HCT116 (cell line): ENCODE measurements around the gene MAEA. TPM values are rescaled to one million over a fixed set of nuclear protein-coding genes. Genes with fewer than 3 reads are reported as not detected.

Experiments
- ATAC-seq: fragments of 200-7000 bp; cut with Tn5 transposase; 2 replicates; pipeline ENCODE4 v1.9.1; 2020; ENCODE audit warnings: mild to moderate bottlenecking, moderate library complexity
- BruUV-seq: library from RNA; stranded (reverse); fragments of 400-500 nt; replicated peaks from 2 replicates; lab custom pipeline; 2021; lab: Mats Ljungman, UMichigan
- CTCF ChIA-PET: fragments of 300-600 bp; sonication (Branson Sonifier 250); formaldehyde crosslinking; loops from one replicate; lab custom pipeline; 2021; ENCODE audit warnings: antibody characterized with exemption; lab: Charles Lee
- POLR2A ChIA-PET: fragments of 300-600, 350-600 bp; sonication (Branson Sonifier 250); formaldehyde crosslinking; loops from one replicate; lab custom pipeline; 2021; ENCODE audit warnings: antibody characterized with exemption; lab: Charles Lee
- RAD21 ChIA-PET, 2 experiments: fragments of 300-600 bp; sonication (Branson Sonifier 250); formaldehyde crosslinking; loops; one replicate each; lab custom pipeline; 2023; ENCODE audit warnings: low total read pairs in 2 of 2; ENCODE audit not compliant: uncharacterized antibody in 2 of 2, unreplicated experiment in 2 of 2, low non-redundant PET in 1 of 2; lab: Charles Lee
- DNase-seq: peaks from one replicate; pipeline ENCODE4 v3.0.0-alpha.2; 2010; ENCODE audit warnings: low read depth, low spot score
- H2AFZ ChIP-seq: fragments of 200-600 bp; shearing (Covaris generic), sonication (generic); 2 replicates; pipeline ENCODE4 v1.6.1; 2017; ENCODE audit warnings: low read depth, mixed run types, mixed read lengths, antibody characterized with exemption, low read length; ENCODE audit not compliant: poor library complexity, severe bottlenecking
- H3K27ac ChIP-seq: 2 replicates; pipeline ENCODE4 v1.5.1; 2012; ENCODE audit warnings: low read depth, low read length
- H3K27me3 ChIP-seq: fragments of 200-600 bp; sonication (generic); 2 replicates; pipeline ENCODE4 v1.6.1; 2016; ENCODE audit warnings: mixed run types, low read length, mixed read lengths; ENCODE audit not compliant: insufficient read depth
- H3K36me3 ChIP-seq, 2 experiments: fragments of 200-500 bp in 1 of 2; fragments of 200-600 bp in 1 of 2; sonication (Bioruptor generic) in 1 of 2; sonication (generic) in 1 of 2; 2 replicates each; pipeline versions ENCODE4 v1.5.1 to v1.6.1; 2014 to 2016; ENCODE audit warnings: low read length in 2 of 2, inconsistent platforms in 1 of 2, mixed read lengths in 1 of 2, mixed run types in 1 of 2; ENCODE audit not compliant: insufficient read depth in 2 of 2, control insufficient read depth in 1 of 2
- H3K4me1 ChIP-seq, 2 experiments: fragments of 200-600 bp in 1 of 2; sonication (generic) in 1 of 2; 2 replicates each; pipeline versions ENCODE4 v1.5.1 to v1.6.1; 2012 to 2017; ENCODE audit warnings: low read length in 2 of 2, inconsistent platforms in 1 of 2, mild to moderate bottlenecking in 1 of 2, mixed read lengths in 1 of 2, mixed run types in 1 of 2, moderate library complexity in 1 of 2; ENCODE audit not compliant: insufficient read depth in 2 of 2, control insufficient read depth in 1 of 2
- H3K4me2 ChIP-seq: fragments of 200-600 bp; sonication (generic); 2 replicates; pipeline ENCODE4 v1.6.1; 2017; ENCODE audit warnings: mixed run types, low read length, mixed read lengths
- H3K4me3 ChIP-seq, 2 experiments: fragments of 200-600 bp in 1 of 2; sonication (generic) in 1 of 2; replicated peaks in 1 of 2; 2 replicates each; pipeline ENCODE4 v1.5.1; 2011 to 2016; ENCODE audit warnings: low read length in 2 of 2, control low read depth in 1 of 2, low read depth in 1 of 2, mild to moderate bottlenecking in 1 of 2, mixed read lengths in 1 of 2, mixed run types in 1 of 2
- H3K79me2 ChIP-seq: fragments of 200-600 bp; sonication (generic); 2 replicates; pipeline ENCODE4 v1.6.1; 2017; ENCODE audit warnings: mild to moderate bottlenecking, mixed run types, low read length, moderate library complexity, mixed read lengths; ENCODE audit not compliant: insufficient read depth
- H3K9ac ChIP-seq: fragments of 200-600 bp; sonication (generic); 2 replicates; pipeline ENCODE4 v1.6.1; 2016; ENCODE audit warnings: low read length, mixed read lengths
- H3K9me2 ChIP-seq: fragments of 200-600 bp; sonication (generic), shearing (Covaris generic); 2 replicates; pipeline ENCODE4 v1.6.1; 2017; ENCODE audit warnings: mixed run types, mild to moderate bottlenecking, moderate library complexity; ENCODE audit not compliant: insufficient read depth
- H3K9me3 ChIP-seq, 2 experiments: fragments of 200-500 bp in 1 of 2; fragments of 200-600 bp in 1 of 2; sonication (Bioruptor generic) in 1 of 2; sonication (generic) in 1 of 2; 2 replicates each; pipeline ENCODE4 v1.6.1; 2014 to 2017; ENCODE audit warnings: low read length in 2 of 2, mixed read lengths in 2 of 2, inconsistent platforms in 1 of 2, low read depth in 1 of 2, mild to moderate bottlenecking in 1 of 2, mixed run types in 1 of 2, moderate library complexity in 1 of 2; ENCODE audit not compliant: control insufficient read depth in 1 of 2, insufficient read depth in 1 of 2
- H4K20me1 ChIP-seq: fragments of 200-600 bp; sonication (generic), shearing (Covaris generic); 2 replicates; pipeline ENCODE4 v1.6.1; 2017; ENCODE audit warnings: mixed run types, mild to moderate bottlenecking, moderate library complexity; ENCODE audit not compliant: insufficient read depth
- EGR1 ChIP-seq: IDR thresholded peaks from 2 replicates; pipeline ENCODE4 v1.6.1; 2012; ENCODE audit warnings: low read depth
- ELF1 ChIP-seq: IDR thresholded peaks from 2 replicates; pipeline ENCODE4 v1.6.1; 2012; ENCODE audit warnings: low read depth, borderline replicate concordance
- RAD21 ChIP-seq: IDR thresholded peaks from 2 replicates; pipeline ENCODE4 v1.6.1; 2012; ENCODE audit warnings: low read depth, mild to moderate bottlenecking
- intact Hi-C: fragments of 100-400 bp; cut with micrococcal nuclease; formaldehyde crosslinking; loops from 2 replicates; pipeline ENCODE4 v1.10.0; 2022
- total RNA-seq: library from RNA; stranded (reverse); gene quantifications from one replicate; pipeline ENCODE4 v1.2.1, GENCODE V29; 2021; ENCODE audit not compliant: unreplicated experiment
- TF ChIP-seq, protein P1 (sequence below), 3 experiments: fragments of 200-600 bp in 1 of 3; sonication (generic) in 1 of 3; IDR thresholded peaks in 2 of 3; conservative IDR thresholded peaks in 1 of 3; 2 replicates each; pipeline ENCODE4 v1.5.1; 2012 to 2017; ENCODE audit warnings: low read depth in 2 of 3, low read length in 2 of 3, antibody characterized with exemption in 1 of 3, borderline replicate concordance in 1 of 3, control low read depth in 1 of 3, mild to moderate bottlenecking in 1 of 3, mixed read lengths in 1 of 3, mixed run types in 1 of 3, moderate library complexity in 1 of 3; ENCODE audit not compliant: insufficient read depth in 1 of 3

MAEA gene
- total RNA-seq, 1 experiment from 2014 or later = 88.3 TPM

DNA sequence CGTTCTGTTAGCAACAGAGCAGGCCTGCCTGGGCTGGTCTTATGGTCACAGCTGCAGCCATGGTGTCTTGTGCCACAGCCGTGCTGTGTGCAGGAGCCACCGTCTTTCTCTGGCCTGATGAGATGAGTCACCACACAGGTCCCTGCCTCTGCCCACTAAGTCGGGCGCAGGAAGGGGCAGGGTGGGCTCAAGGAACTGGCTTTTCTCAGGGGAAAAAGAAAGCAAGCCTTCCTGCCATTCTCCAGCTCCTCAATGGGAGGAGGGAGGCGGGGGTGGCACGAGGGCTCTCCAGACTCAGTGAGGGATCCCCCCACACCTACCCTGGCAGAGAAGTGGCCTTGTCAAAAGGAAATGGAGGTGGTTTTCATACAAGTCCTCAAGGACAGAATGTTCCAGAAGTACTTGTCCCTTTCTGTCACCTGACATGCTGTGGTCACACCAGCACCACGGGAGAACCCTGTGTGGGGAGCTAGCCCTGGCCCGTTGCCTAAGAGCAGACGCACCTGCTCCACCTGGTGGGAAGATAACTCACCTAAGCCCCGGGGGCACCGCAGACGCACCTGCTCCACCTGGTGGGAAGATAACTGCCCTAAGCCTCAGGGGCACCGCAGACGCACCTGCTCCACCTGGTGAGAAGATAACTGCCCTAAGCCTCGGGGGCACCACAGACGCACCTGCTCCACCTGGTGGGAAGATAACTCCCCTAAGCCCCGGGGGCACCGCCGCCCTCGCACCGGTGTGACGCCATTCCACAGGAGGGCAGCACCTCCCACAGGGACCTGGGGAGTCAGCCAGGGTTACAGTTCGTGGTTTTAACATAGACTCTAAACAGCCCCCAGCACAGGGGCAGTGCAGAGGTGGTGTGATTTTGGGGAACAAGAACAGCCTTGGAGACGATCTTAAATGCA lies 75.8 kb downstream of the MAEA start:
- no TSS peak for BruUV-seq
- no peak overlapping the region for H3K9ac ChIP-seq
- DNase-seq (no peak), ATAC-seq (peak; percentile 49; the same call in 1 of the 2 replicates)
- no peaks in the 10 kb centered on the region for H3K9me3 ChIP-seq
- intact Hi-C loops = no loop called here
- POLR2A ChIA-PET = no interaction called here
- H3K79me2 ChIP-seq = no peaks in the 10 kb centered on the region
- RAD21 ChIA-PET = no interaction called here
- no peaks in the 10 kb centered on the region for H3K27me3 ChIP-seq
- H3K36me3 ChIP-seq = no peaks in the 10 kb centered on the region
- no peak overlapping the region for H3K27ac ChIP-seq
- no peaks in the 10 kb centered on the region for H3K9me2 ChIP-seq
- H4K20me1 ChIP-seq = no peaks in the 10 kb centered on the region
- peaks cover 0 to 2% of the 10 kb centered on the region in 2 experiments; a peak in 1 of 4 replicates for H3K4me1 ChIP-seq
- CTCF ChIA-PET = no interaction called here
- no peak overlapping the region for H3K4me2 ChIP-seq
- TF ChIP-seq ELF1 = no peak
- peak; percentile 44 for TF ChIP-seq RAD21
- no peak for TF ChIP-seq EGR1
- TF ChIP-seq, protein P1, sequence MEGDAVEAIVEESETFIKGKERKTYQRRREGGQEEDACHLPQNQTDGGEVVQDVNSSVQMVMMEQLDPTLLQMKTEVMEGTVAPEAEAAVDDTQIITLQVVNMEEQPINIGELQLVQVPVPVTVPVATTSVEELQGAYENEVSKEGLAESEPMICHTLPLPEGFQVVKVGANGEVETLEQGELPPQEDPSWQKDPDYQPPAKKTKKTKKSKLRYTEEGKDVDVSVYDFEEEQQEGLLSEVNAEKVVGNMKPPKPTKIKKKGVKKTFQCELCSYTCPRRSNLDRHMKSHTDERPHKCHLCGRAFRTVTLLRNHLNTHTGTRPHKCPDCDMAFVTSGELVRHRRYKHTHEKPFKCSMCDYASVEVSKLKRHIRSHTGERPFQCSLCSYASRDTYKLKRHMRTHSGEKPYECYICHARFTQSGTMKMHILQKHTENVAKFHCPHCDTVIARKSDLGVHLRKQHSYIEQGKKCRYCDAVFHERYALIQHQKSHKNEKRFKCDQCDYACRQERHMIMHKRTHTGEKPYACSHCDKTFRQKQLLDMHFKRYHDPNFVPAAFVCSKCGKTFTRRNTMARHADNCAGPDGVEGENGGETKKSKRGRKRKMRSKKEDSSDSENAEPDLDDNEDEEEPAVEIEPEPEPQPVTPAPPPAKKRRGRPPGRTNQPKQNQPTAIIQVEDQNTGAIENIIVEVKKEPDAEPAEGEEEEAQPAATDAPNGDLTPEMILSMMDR (IDR thresholded peaks at IDR 0.05 in 2 of 3, conservative IDR thresholded peaks at IDR 0.05 in 1 of 3; ENCODE audit: borderline replicate concordance in 1 of 3, insufficient read depth in 1 of 3, low read depth in 2 of 3, low read length in 2 of 3) = peak; percentile 25 to 65 (median 35)
- TF ChIP-seq, all 23 proteins: peak for 2
- Histone ChIP-seq H2AFZ (no peak overlapping the region), H3K4me3 (no peak overlapping the region)
